Upper lobe of left lung (tissue), 6 donors: ENCODE measurements around the gene ABHD1. TPM values are rescaled to one million over a fixed set of nuclear protein-coding genes. Genes with fewer than 3 reads are reported as not detected.
"Not testable (repeated sequence)": the region's sequence is repeated elsewhere in the genome, so short reads cannot be mapped to it uniquely, and the experiment has no call there.

Source experiments
- ATAC-seq, 2 donors: fragments of 200-7000 bp; cut with Tn5 transposase; one replicate each; pipeline ENCODE4 v1.9.1; 2022; ENCODE audit warnings: mild to moderate bottlenecking in 2 of 2, moderate library complexity in 2 of 2; ENCODE audit not compliant: low FRiP score in 2 of 2
- DNase-seq, 2 donors: peaks; one replicate each; pipeline ENCODE4 v3.0.0-alpha.2; 2019 to 2020
- H3K27ac ChIP-seq, 4 donors: fragments of 200-600 bp; sonication (generic); one replicate each; pipeline ENCODE4 v1.5.1; 2016 to 2019
- H3K27me3 ChIP-seq, 4 donors: fragments of 200-600 bp; sonication (generic); one replicate each; pipeline ENCODE4 v1.5.1; 2017 to 2019
- H3K36me3 ChIP-seq, 4 donors: fragments of 200-600 bp; sonication (generic); one replicate each; pipeline ENCODE4 v1.5.1; 2016 to 2019
- H3K4me1 ChIP-seq, 4 donors: fragments of 200-600 bp; sonication (generic); one replicate each; pipeline ENCODE4 v1.5.1; 2018 to 2019
- H3K4me3 ChIP-seq, 4 donors: fragments of 200-600 bp; sonication (generic); one replicate each; pipeline ENCODE4 v1.5.1; 2017 to 2019; ENCODE audit warnings: mild to moderate bottlenecking in 2 of 4, moderate library complexity in 1 of 4
- H3K9me3 ChIP-seq, 4 donors: fragments of 200-600 bp; sonication (generic); one replicate each; pipeline ENCODE4 v1.5.1; 2018 to 2019
- CTCF ChIP-seq, 6 experiments: fragments of 450-650 bp in 4 of 6; fragments of 200-600 bp in 2 of 6; sonication (generic) in 2 of 6; IDR thresholded peaks; one replicate each; pipeline ENCODE4 v1.5.1; 2016 to 2019; ENCODE audit warnings: antibody characterized with exemption in 6 of 6
- EP300 ChIP-seq, 4 donors: sonication (generic); formaldehyde crosslinking; IDR thresholded peaks; one replicate each; pipeline ENCODE4 v1.5.1; 2017; ENCODE audit warnings: antibody characterized with exemption in 4 of 4, control low read depth in 2 of 4
- POLR2A ChIP-seq, 4 donors: fragments of 450-650 bp; IDR thresholded peaks; one replicate each; pipeline ENCODE4 v1.5.1; 2016 to 2017; ENCODE audit warnings: antibody characterized with exemption in 4 of 4, mild to moderate bottlenecking in 2 of 4
- POLR2AphosphoS5 ChIP-seq, 2 donors: sonication (generic); formaldehyde crosslinking; IDR thresholded peaks; one replicate each; pipeline ENCODE4 v1.5.1; 2017; ENCODE audit warnings: antibody characterized with exemption in 2 of 2
- WGBS, 2 donors: methylation state at CpG; one replicate each; pipeline ENCODE4 v1.1.5; 2017 to 2018; 5-methylcytosine and 5-hydroxymethylcytosine counted together
- total RNA-seq, 6 donors: library from RNA; depleted of rRNA in 4 of 6; stranded (reverse); fragments of >200 nt in 4 of 6; gene quantifications; one replicate each; pipeline versions ENCODE4 v1.1.0 to v1.2.1, GENCODE V29; 2016 to 2021
- donor health status: DM: no; HTN: no; CAD: no; lungs with moderate emphysema.
- donor health status: DM: no; HTN: yes; CAD: no; lungs with severe emphysema.

Gene ABHD1
- total RNA-seq, result under 1 TPM in 3 of 6 donors, not detected in 3; 0.10 to 0.30 (median 0.11) TPM

- Histone ChIP-seq H3K27me3 (peaks cover 0 to 8% (median 4%) of the 10 kb centered on the region in 4 donors), H3K9me3 (no peaks in the 10 kb centered on the region), H3K36me3 (no peaks in the 10 kb centered on the region), H3K27ac (peak within 1 kb of the TSS; percentile 35 to 76 (median 72)), H3K4me1 (peaks cover 10 to 24% (median 15%) of the 10 kb centered on the region in 4 donors), H3K4me3 (peak within 1 kb of the TSS; percentile 52 to 71 (median 70))
- TF ChIP-seq EP300 (IDR thresholded peaks at IDR 0.05) (no peak), POLR2AphosphoS5 (IDR thresholded peaks at IDR 0.05) (no peak), POLR2A (IDR thresholded peaks at IDR 0.05) (peak in 1 of 4 donors; percentile 51), CTCF (IDR thresholded peaks at IDR 0.05) (no peak)
- ATAC-seq, result peak; percentile 80 to 89
- WGBS, 2 donors, result 9 to 30% methylated on average over 2 to 40 of the region's 47 CpGs
- DNase-seq, result peak; percentile 83 to 95
Measured at GRCh38 chr2:27123302-27124150, at the start of gene ABHD1. Gene ABHD1, plus strand, starts transcription at chr2:27123815. Its CDS starts 134 bp downstream, at chr2:27123949.

- Histone ChIP-seq H3K4me1 (peaks cover 24 to 42% (median 36%) of the 10 kb centered on the region in 4 donors), H3K27me3 (no peaks in the 10 kb centered on the region)
- DNase-seq, result peak in 1 of 2 donors; percentile 63
Measured at GRCh38 chr2:27074738-27075565, 48.7 kb upstream of the ABHD1 start.

GRCh38 chr2:27075566-27075871 lies 48.1 kb upstream of the ABHD1 start:
- H3K4me3 ChIP-seq, H3K27me3 ChIP-seq, H3K9me3 ChIP-seq, H3K36me3 ChIP-seq, ATAC-seq, DNase-seq: not testable (repeated sequence)
- peak overlapping the region; percentile 19 to 96 (median 48) for H3K27ac ChIP-seq
- 61 to 77% methylated on average over 6 of the region's 6 CpGs for WGBS, 2 donors
- peaks cover 24 to 36% (median 32%) of the 10 kb centered on the region in 4 donors for H3K4me1 ChIP-seq

More at GRCh38 chr2:27074738-27075565, 48.7 kb upstream of the ABHD1 start:
- TF ChIP-seq CTCF (IDR thresholded peaks at IDR 0.05) (no peak), EP300 (IDR thresholded peaks at IDR 0.05) (no peak), POLR2AphosphoS5 (IDR thresholded peaks at IDR 0.05) (no peak)
- 46 to 60% methylated on average over 4 of the region's 4 CpGs for WGBS, 2 donors
- ATAC-seq, result no peak
- Histone ChIP-seq H3K4me3 (no peak overlapping the region), H3K9me3 (no peaks in the 10 kb centered on the region), H3K36me3 (peaks cover 0 to under 1% (median 0%) of the 10 kb centered on the region in 4 donors), H3K27ac (peak overlapping the region; percentile 19 to 96 (median 48))

- H3K4me1 ChIP-seq, result peaks cover 24 to 37% (median 32%) of the 10 kb centered on the region in 4 donors
- no peaks in the 10 kb centered on the region for H3K36me3 ChIP-seq
- H3K27me3 ChIP-seq, result no peaks in the 10 kb centered on the region
- no peak overlapping the region for H3K4me3 ChIP-seq
- no peaks in the 10 kb centered on the region for H3K9me3 ChIP-seq
- WGBS, 2 donors, result 77 to 79% methylated on average over 4 of the region's 4 CpGs
- no peak for TF ChIP-seq POLR2AphosphoS5 (IDR thresholded peaks at IDR 0.05)
- no peak for TF ChIP-seq POLR2A (IDR thresholded peaks at IDR 0.05)
- TF ChIP-seq EP300 (IDR thresholded peaks at IDR 0.05), result no peak
- TF ChIP-seq CTCF (IDR thresholded peaks at IDR 0.05), result no peak
- H3K27ac ChIP-seq, result peak overlapping the region in 2 of 4 donors; percentile 39 to 96
- DNase-seq, result no peak
- no peak for ATAC-seq
Measured at GRCh38 chr2:27076323-27076722, 47.3 kb upstream of the ABHD1 start.

- no peak overlapping the region for H3K4me3 ChIP-seq
- DNase-seq (no peak), ATAC-seq (no peak)
- no peak for TF ChIP-seq EP300 (IDR thresholded peaks at IDR 0.05)
- no peak for TF ChIP-seq POLR2AphosphoS5 (IDR thresholded peaks at IDR 0.05)
- no peak for TF ChIP-seq POLR2A (IDR thresholded peaks at IDR 0.05)
- TF ChIP-seq CTCF (IDR thresholded peaks at IDR 0.05), result no peak
- no peaks in the 10 kb centered on the region for H3K36me3 ChIP-seq
- 80 to 81% methylated on average over 7 of the region's 7 CpGs for WGBS, 2 donors
- H3K27ac ChIP-seq, result peak overlapping the region in 3 of 4 donors; percentile 39 to 96 (median 68)
- H3K9me3 ChIP-seq, result no peaks in the 10 kb centered on the region
- H3K27me3 ChIP-seq, result no peaks in the 10 kb centered on the region
- peaks cover 29 to 42% (median 36%) of the 10 kb centered on the region in 4 donors for H3K4me1 ChIP-seq
Measured at GRCh38 chr2:27077231-27077630, 46.4 kb upstream of the ABHD1 start.
